ENCODE measurements around the gene WEE2. TPM values are rescaled to one million over a fixed set of nuclear protein-coding genes. Genes with fewer than 3 reads are reported as not detected.

Gene WEE2
- total and polyA plus RNA-seq, 5 donors: not detected

DNA sequence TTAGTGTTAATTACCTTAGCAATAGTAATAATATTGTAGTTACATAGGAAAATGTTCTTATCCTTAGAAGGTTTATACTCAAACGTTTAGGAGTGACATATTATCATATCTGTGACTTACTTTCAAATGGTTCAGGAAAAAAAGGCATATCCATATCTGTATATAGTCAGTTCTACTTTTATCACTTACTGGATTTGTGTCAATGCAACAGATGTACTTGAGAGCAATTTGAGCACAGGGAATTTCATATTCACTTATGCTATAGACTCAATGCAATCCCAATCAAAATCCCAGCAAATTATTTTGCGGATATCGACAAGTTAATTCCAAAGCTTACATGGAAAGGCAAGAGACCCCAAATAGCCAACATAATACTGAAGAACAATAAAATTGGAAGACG lies 16.2 kb upstream of the WEE2 start:
- no peak overlapping the region for H3K27ac ChIP-seq (ENCODE audit: low read length)
- H3K27me3 ChIP-seq (ENCODE audit: control insufficient read depth, insufficient read depth): no peaks in the 10 kb centered on the region
- DNase-seq: no peak
- ATAC-seq: no peak
- peaks cover 1% of the 10 kb centered on the region for H3K4me1 ChIP-seq (ENCODE audit: control insufficient read depth, insufficient read depth, low read length)
- H3K9me3 ChIP-seq (ENCODE audit: control insufficient read depth, low read length): no peaks in the 10 kb centered on the region
- no peak overlapping the region for H3K4me3 ChIP-seq (ENCODE audit: low read length)
- intact Hi-C loops (cut with DNase I): no loop called here
- WGBS: 83% methylated on average over 4 of the region's 4 CpGs

DNA sequence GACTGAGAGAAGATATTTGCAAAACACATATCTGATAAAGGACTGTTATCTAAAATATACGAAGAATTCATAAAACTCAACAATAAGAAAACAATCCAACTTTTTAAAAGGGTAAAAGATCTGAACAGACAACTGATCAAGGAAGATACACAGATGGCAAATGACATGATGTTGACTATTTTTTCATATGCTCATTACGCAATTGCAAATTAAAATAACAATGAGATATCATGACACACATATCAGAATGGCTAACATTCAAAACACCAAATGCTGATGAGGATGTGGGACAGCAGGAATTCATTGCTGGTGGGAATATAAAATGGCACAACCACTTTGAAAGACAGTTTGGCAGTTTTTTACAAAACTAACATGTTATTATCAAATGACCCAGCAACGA lies 15.1 kb upstream of the WEE2 start:
- H3K27ac ChIP-seq (ENCODE audit: low read length): no peak overlapping the region
- H3K4me3 ChIP-seq (ENCODE audit: low read length): no peak overlapping the region
- intact Hi-C loops (cut with DNase I): no loop called here
- no peak for ATAC-seq
- H3K27me3 ChIP-seq (ENCODE audit: control insufficient read depth, insufficient read depth): no peaks in the 10 kb centered on the region
- peaks cover 2% of the 10 kb centered on the region for H3K4me1 ChIP-seq (ENCODE audit: control insufficient read depth, insufficient read depth, low read length)
- H3K9me3 ChIP-seq (ENCODE audit: control insufficient read depth, low read length): no peaks in the 10 kb centered on the region
- no peak for DNase-seq
- 81% methylated on average over 3 of the region's 3 CpGs for WGBS

DNA sequence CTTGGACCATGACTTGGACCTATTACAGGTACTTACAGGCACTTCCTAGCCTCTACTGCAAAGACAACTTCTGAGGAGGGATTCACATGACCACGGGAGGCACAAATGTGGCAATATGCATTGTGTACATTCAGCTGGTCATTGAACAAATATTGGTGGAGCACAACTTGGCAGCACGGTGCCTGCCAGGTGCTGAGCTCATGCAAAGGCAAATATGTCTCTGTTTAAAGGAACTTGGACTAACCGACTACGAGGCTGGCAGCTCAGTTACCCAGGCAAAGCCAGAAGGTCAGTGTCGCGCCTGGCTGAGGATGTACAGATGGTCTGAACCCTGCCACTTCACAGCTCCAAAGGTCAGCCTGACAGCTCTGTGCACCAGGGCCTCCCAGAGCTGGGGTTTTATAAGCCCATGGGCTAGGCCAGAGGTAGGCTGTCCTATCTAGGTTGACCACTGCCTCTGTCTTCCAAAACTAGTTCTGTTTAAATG lies 12.3 kb upstream of the WEE2 start:
- intact Hi-C loops (cut with DNase I): no loop called here
- H3K4me3 ChIP-seq (ENCODE audit: low read length): no peak overlapping the region
- peaks cover 5% of the 10 kb centered on the region for H3K4me1 ChIP-seq (ENCODE audit: control insufficient read depth, insufficient read depth, low read length)
- no peaks in the 10 kb centered on the region for H3K9me3 ChIP-seq (ENCODE audit: control insufficient read depth, low read length)
- no peaks in the 10 kb centered on the region for H3K27me3 ChIP-seq (ENCODE audit: control insufficient read depth, insufficient read depth)
- ATAC-seq (peak in 1 of 2 donors; percentile 30), DNase-seq (peak in 1 of 3 donors; percentile 30)
- no peak overlapping the region for H3K27ac ChIP-seq (ENCODE audit: low read length)
- WGBS: 80% methylated on average over 6 of the region's 6 CpGs

DNA sequence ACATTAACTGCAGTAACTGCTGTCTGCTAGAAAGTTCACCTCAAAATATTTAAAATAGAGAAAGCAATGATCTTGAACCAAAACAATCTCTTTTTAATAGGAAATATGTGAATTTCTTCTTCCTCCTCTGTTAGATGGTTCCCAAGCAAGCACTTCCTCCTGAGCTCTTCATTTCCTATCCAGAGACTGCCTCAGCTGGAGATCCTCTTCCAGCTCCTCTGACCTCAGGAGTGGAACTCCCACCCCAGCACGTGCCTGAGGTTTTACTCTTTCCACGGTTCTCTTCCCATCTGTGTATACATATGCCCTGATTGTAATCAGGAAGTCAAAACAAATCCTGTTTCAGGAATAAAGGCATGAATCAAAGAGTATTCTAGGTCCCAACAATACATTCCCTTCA lies 11.8 kb upstream of the WEE2 start:
- WGBS: 37% methylated on average over 2 of the region's 2 CpGs
- DNase-seq (peak in 1 of 3 donors; percentile 25), ATAC-seq (no peak)
- H3K4me3 ChIP-seq (ENCODE audit: low read length): no peak overlapping the region
- H3K27me3 ChIP-seq (ENCODE audit: control insufficient read depth, insufficient read depth): no peaks in the 10 kb centered on the region
- H3K4me1 ChIP-seq (ENCODE audit: control insufficient read depth, insufficient read depth, low read length): peaks cover 6% of the 10 kb centered on the region
- H3K27ac ChIP-seq (ENCODE audit: low read length): no peak overlapping the region
- intact Hi-C loops (cut with DNase I): no loop called here
- no peaks in the 10 kb centered on the region for H3K9me3 ChIP-seq (ENCODE audit: control insufficient read depth, low read length)

DNA sequence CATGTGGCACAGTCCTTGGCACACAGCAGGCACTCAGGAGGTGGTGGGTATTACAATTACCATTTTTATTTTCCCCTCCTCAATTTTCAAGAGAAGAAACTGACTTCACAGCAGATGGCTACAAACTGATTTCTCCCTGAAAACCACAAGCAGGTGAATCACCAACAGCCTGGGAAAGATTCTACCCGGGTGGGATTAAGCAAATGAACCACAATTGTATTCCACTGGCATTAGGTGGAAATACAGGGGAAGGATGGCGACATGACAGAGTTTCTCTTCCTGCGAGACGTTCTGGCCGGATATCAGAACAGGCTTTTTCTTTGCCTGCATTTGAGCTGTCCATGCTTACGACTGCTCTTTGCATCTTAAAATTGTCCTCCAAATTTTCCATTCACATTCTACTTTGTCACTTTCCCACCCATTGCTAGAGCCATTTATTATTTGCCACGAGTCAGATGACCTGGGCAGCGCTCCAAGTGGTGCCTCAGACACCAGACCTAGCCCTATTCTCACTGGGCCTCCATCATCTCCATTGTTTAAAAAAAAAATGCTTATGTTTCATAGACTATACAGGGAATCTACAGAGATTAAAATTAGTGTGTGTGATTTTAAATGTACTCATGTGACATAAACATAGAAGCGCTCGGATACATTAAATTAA lies 10.8 kb upstream of the WEE2 start:
- peaks cover 6% of the 10 kb centered on the region for H3K4me1 ChIP-seq (ENCODE audit: control insufficient read depth, insufficient read depth, low read length)
- H3K4me3 ChIP-seq (ENCODE audit: low read length): no peak overlapping the region
- intact Hi-C loops (cut with DNase I): no loop called here
- DNase-seq: peak in 2 of 3 donors; percentile 20 to 60
- no peak for ATAC-seq
- no peaks in the 10 kb centered on the region for H3K27me3 ChIP-seq (ENCODE audit: control insufficient read depth, insufficient read depth)
- H3K27ac ChIP-seq (ENCODE audit: low read length): no peak overlapping the region
- WGBS: 76% methylated on average over 10 of the region's 10 CpGs
- no peaks in the 10 kb centered on the region for H3K9me3 ChIP-seq (ENCODE audit: control insufficient read depth, low read length)

DNA sequence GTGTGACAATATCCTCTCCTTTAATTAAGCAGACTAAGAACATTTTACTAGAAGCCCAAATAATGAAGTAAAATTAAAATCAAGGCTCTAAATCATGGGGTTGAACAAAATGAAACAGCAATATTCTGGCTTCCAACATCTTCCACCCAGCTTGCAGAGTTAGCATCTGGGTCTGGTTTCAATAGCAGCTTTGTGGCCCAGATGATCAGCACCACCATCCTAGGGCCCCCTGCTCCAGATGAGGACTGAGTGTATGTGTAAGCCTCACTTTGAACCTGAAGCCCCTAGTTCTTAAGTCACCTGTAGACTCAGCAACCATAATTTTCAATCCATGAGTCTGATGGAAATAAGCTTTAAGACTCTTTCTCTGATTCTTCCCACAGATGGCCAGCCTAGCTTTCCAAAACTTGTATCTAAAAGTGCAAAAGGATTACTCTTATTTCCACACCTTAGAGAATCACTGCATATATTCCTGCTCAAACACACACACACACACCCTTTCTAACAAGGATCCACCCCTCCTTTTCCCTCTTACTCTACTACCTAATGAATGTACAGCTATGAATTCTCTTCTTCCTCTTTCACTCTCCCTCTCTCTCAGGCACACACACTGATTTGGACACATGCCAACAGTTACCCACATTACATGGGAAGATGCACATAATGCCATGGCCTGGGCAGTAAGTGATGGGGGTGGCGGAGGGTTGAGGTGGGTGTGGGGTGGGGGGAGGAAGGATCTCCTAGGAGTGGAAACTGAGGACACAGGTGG lies 9.7 kb upstream of the WEE2 start:
- Histone ChIP-seq H3K9me3 (ENCODE audit: control insufficient read depth, low read length) (no peaks in the 10 kb centered on the region), H3K27me3 (ENCODE audit: control insufficient read depth, insufficient read depth) (no peaks in the 10 kb centered on the region), H3K4me3 (ENCODE audit: low read length) (no peak overlapping the region), H3K4me1 (ENCODE audit: control insufficient read depth, insufficient read depth, low read length) (peaks cover 6% of the 10 kb centered on the region), H3K27ac (ENCODE audit: low read length) (no peak overlapping the region)
- 95% methylated on average over 1 of the region's 1 CpG for WGBS
- DNase-seq (peak in 1 of 3 donors; percentile 26), ATAC-seq (no peak)
- intact Hi-C loops (cut with DNase I): no loop called here

DNA sequence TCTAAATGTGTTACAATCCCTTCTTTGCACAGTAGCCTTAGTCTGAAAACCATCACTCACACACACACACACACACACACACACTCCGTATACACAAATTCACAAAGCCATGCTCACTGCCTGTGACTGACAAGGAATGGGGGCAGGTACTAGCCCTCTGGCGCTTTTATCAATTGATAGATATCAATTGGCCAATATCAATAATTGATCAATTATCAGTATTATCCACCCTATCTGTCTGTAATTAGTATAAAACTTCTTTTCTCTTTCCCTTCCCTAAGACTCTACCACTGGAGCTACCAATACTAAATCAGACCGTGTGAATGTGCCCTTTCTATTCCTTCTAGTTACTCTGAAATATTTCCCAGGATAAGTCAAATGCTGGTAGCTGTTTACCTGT lies 8.3 kb upstream of the WEE2 start:
- WGBS: 70% methylated on average over 3 of the region's 3 CpGs
- H3K27me3 ChIP-seq (ENCODE audit: control insufficient read depth, insufficient read depth): no peaks in the 10 kb centered on the region
- intact Hi-C loops (cut with DNase I): no loop called here
- no peaks in the 10 kb centered on the region for H3K9me3 ChIP-seq (ENCODE audit: control insufficient read depth, low read length)
- peaks cover 6% of the 10 kb centered on the region for H3K4me1 ChIP-seq (ENCODE audit: control insufficient read depth, insufficient read depth, low read length)
- H3K27ac ChIP-seq (ENCODE audit: low read length): no peak overlapping the region
- no peak overlapping the region for H3K4me3 ChIP-seq (ENCODE audit: low read length)
- DNase-seq: no peak
- no peak for ATAC-seq

DNA sequence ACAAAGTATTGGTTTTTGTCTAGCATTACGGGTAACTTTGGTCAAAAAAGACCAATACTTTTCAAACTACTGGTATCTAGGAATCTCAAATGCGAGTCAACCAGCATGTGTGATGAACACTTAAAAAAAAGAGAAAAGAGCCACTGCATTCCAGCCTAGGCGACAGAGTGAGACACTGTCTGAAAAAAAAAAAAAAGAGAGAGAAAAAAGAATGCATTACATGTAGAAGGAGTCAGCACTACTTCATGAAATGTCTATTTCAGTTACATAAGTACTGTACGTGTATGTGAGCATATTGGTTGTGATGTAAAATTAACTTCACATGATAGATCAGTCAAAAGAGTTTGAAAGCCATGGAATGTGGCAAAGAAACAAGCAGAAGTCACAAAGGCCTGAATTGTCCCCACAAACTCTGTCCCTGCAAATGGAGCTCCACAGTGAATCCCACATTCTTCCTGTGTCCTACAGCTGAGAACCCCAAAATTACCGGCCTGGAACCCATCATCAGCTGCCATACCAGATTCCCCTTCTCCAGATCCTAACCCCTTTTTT lies 7.8 kb upstream of the WEE2 start:
- H3K4me3 ChIP-seq (ENCODE audit: low read length): peak overlapping the region; percentile 100
- H3K27ac ChIP-seq (ENCODE audit: low read length): peak overlapping the region; percentile 25
- no peak for DNase-seq
- intact Hi-C loops (cut with DNase I): no loop called here
- peaks cover 6% of the 10 kb centered on the region for H3K4me1 ChIP-seq (ENCODE audit: control insufficient read depth, insufficient read depth, low read length)
- no peaks in the 10 kb centered on the region for H3K9me3 ChIP-seq (ENCODE audit: control insufficient read depth, low read length)
- ATAC-seq: no peak
- no peaks in the 10 kb centered on the region for H3K27me3 ChIP-seq (ENCODE audit: control insufficient read depth, insufficient read depth)
- 54% methylated on average over 5 of the region's 5 CpGs for WGBS

DNA sequence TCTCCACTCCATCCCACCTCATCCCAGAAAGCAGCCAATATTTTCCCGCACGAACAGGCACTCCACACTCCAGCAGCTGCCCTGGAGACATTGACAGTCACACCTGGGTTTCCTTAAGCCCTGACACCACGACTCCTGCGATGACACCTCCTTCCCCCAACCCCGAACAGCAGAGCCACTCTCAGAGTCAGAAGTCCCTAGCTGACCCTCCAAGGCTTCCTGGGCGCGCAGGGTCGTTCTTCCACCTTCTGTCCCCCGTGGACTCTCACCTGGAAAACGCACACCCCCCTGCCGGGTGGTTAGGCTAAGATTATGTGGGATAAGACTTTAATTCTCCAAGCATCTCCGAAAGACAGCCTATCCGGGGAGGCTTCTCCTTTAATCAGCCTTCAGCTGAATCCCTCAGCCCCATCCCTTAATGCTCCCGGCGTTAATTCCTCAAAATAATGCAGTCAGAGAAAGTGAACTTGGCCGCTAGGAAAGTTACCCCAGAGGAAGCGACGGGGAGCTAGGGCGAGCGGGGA lies 7.2 kb upstream of the WEE2 start:
- no peaks in the 10 kb centered on the region for H3K9me3 ChIP-seq (ENCODE audit: control insufficient read depth, low read length)
- intact Hi-C loops (cut with DNase I): no loop called here
- H3K27me3 ChIP-seq (ENCODE audit: control insufficient read depth, insufficient read depth): no peaks in the 10 kb centered on the region
- 13% methylated on average over 20 of the region's 20 CpGs for WGBS
- peak overlapping the region; percentile 25 for H3K27ac ChIP-seq (ENCODE audit: low read length)
- ATAC-seq (peak in 1 of 2 donors; percentile 21), DNase-seq (peak in 2 of 3 donors; percentile 45 to 58)
- H3K4me1 ChIP-seq (ENCODE audit: control insufficient read depth, insufficient read depth, low read length): peaks cover 6% of the 10 kb centered on the region
- H3K4me3 ChIP-seq (ENCODE audit: low read length): peak overlapping the region; percentile 100

DNA sequence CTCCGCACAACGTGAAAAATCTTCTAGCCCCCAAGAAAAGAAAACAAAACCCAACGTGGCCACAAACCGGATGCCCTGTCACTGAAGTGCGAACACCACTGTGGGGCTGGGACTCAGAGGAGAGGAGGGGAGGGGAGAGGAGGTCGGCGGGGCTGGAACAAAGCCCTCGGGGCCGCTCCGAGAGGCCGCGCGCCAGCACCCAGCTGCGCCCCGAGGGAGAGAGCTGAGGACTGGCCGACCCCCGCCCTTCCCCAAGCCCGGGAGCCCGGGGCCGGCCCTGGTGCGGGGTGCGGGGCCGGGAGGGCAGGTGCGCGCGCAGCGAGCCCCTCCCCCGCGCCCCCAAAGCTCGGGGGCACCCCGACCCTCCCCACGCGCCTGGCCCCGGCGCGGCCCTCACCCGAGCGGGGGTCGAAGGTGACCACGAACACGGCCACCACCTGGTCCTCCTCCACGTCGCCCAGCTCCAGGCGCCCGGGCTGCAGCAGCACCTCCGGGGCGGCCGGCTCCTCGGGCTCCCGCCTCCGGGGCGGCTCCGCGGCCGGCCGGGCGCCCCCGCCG lies 6.6 kb upstream of the WEE2 start:
- DNase-seq (peak; percentile 37 to 76 (median 74)), ATAC-seq (peak; percentile 70 to 75)
- peak overlapping the region; percentile 86 for H3K27ac ChIP-seq (ENCODE audit: low read length)
- intact Hi-C loops (cut with DNase I): no loop called here
- under 1% methylated on average over 59 of the region's 59 CpGs for WGBS
- peak overlapping the region; percentile 100 for H3K4me3 ChIP-seq (ENCODE audit: low read length)
- no peaks in the 10 kb centered on the region for H3K27me3 ChIP-seq (ENCODE audit: control insufficient read depth, insufficient read depth)
- no peaks in the 10 kb centered on the region for H3K9me3 ChIP-seq (ENCODE audit: control insufficient read depth, low read length)
- peaks cover 6% of the 10 kb centered on the region for H3K4me1 ChIP-seq (ENCODE audit: control insufficient read depth, insufficient read depth, low read length)
